H9 (cell line): Measurements from ENCODE around the gene NFASC. TPM values are rescaled to one million over a fixed set of nuclear protein-coding genes. Genes with fewer than 3 reads are reported as not detected.

Experiments
- DNase-seq: peaks from one replicate; pipeline ENCODE4 v3.0.0-alpha.2; 2017
- H2AFZ ChIP-seq: one replicate; pipeline ENCODE4 v1.6.1; 2013; ENCODE audit warnings: mild to moderate bottlenecking, low read length, control low read depth, moderate library complexity
- H2AK5ac ChIP-seq: 2 replicates; pipeline ENCODE4 v1.6.1; 2013; ENCODE audit warnings: low read length, control low read depth, mixed read lengths; ENCODE audit not compliant: insufficient read length
- H2BK120ac ChIP-seq: one replicate; pipeline ENCODE4 v1.6.1; 2013; ENCODE audit warnings: low read depth, mild to moderate bottlenecking, low read length, control low read depth, inconsistent platforms; ENCODE audit not compliant: poor library complexity, severe bottlenecking
- H2BK12ac ChIP-seq: 2 replicates; pipeline ENCODE4 v1.6.1; 2013; ENCODE audit warnings: low read length, control low read depth, mixed read lengths, low read depth; ENCODE audit not compliant: insufficient read length
- H2BK15ac ChIP-seq: 2 replicates; pipeline ENCODE4 v1.6.1; 2013; ENCODE audit warnings: low read depth, low read length, control low read depth
- H2BK20ac ChIP-seq: one replicate; pipeline ENCODE4 v1.6.1; 2013; ENCODE audit warnings: low read depth, mild to moderate bottlenecking, low read length, control low read depth, inconsistent platforms; ENCODE audit not compliant: poor library complexity, severe bottlenecking
- H2BK5ac ChIP-seq: 2 replicates; pipeline ENCODE4 v1.6.1; 2013; ENCODE audit warnings: low read length, control low read depth, mixed read lengths; ENCODE audit not compliant: insufficient read length
- H3K14ac ChIP-seq: 2 replicates; pipeline ENCODE4 v1.6.1; 2013; ENCODE audit warnings: low read length, control low read depth; ENCODE audit not compliant: insufficient read depth
- H3K18ac ChIP-seq: 2 replicates; pipeline ENCODE4 v1.6.1; 2013; ENCODE audit warnings: low read depth, mild to moderate bottlenecking, mixed read lengths, low read length, control low read depth; ENCODE audit not compliant: insufficient read length
- H3K23ac ChIP-seq: 2 replicates; pipeline ENCODE4 v1.6.1; 2013; ENCODE audit warnings: low read length, control low read depth, mixed read lengths, low read depth; ENCODE audit not compliant: insufficient read length
- H3K23me2 ChIP-seq: 2 replicates; pipeline ENCODE4 v1.6.1; 2013; ENCODE audit warnings: low read depth, mild to moderate bottlenecking, mixed read lengths, low read length, control low read depth; ENCODE audit not compliant: insufficient read length, poor library complexity, severe bottlenecking
- H3K27ac ChIP-seq: 2 replicates; pipeline ENCODE4 v1.5.1; 2013; ENCODE audit warnings: low read length, control low read depth, mixed read lengths, low read depth; ENCODE audit not compliant: insufficient read length
- H3K27me3 ChIP-seq: 2 replicates; pipeline ENCODE4 v1.6.1; 2013; ENCODE audit warnings: low read length, control low read depth, inconsistent platforms; ENCODE audit not compliant: insufficient read depth
- H3K4ac ChIP-seq: 2 replicates; pipeline ENCODE4 v1.6.1; 2013; ENCODE audit warnings: low read depth, mild to moderate bottlenecking, control low read depth, inconsistent platforms, low read length, moderate library complexity
- H3K4me1 ChIP-seq: 2 replicates; pipeline ENCODE4 v1.6.1; 2013; ENCODE audit warnings: low read length, control low read depth, inconsistent platforms; ENCODE audit not compliant: insufficient read depth
- H3K4me2 ChIP-seq: 2 replicates; pipeline ENCODE4 v1.6.1; 2013; ENCODE audit warnings: low read length, control low read depth, mixed read lengths; ENCODE audit not compliant: insufficient read length, insufficient read depth
- H3K56ac ChIP-seq: 2 replicates; pipeline ENCODE4 v1.6.1; 2013; ENCODE audit warnings: low read depth, mild to moderate bottlenecking, mixed read lengths, low read length, control low read depth; ENCODE audit not compliant: insufficient read length
- H3K79me1 ChIP-seq: 2 replicates; pipeline ENCODE4 v1.6.1; 2013; ENCODE audit warnings: low read depth, mild to moderate bottlenecking, moderate library complexity, low read length, control low read depth, inconsistent platforms; ENCODE audit not compliant: insufficient read depth, poor library complexity, severe bottlenecking
- H3K79me2 ChIP-seq: 2 replicates; pipeline ENCODE4 v1.6.1; 2013; ENCODE audit warnings: low read length, control low read depth, inconsistent platforms; ENCODE audit not compliant: insufficient read depth
- H3K9ac ChIP-seq: 2 replicates; pipeline ENCODE4 v1.6.1; 2013; ENCODE audit warnings: low read length, control low read depth, mixed read lengths; ENCODE audit not compliant: insufficient read length; ENCODE audit errors: extremely low read depth
- H3K9me3 ChIP-seq: one replicate; pipeline ENCODE4 v1.6.1; 2013; ENCODE audit warnings: low read depth, low read length, inconsistent platforms; ENCODE audit not compliant: control insufficient read depth
- H3T11ph ChIP-seq: one replicate; pipeline ENCODE4 v1.6.1; 2013; ENCODE audit warnings: mild to moderate bottlenecking, low read length, control low read depth, inconsistent platforms
- H4K20me1 ChIP-seq: one replicate; pipeline ENCODE4 v1.6.1; 2013; ENCODE audit not compliant: control insufficient read depth, insufficient read length, insufficient read depth
- H4K5ac ChIP-seq: 2 replicates; pipeline ENCODE4 v1.6.1; 2013; ENCODE audit warnings: low read depth, mild to moderate bottlenecking, mixed read lengths, low read length, control low read depth; ENCODE audit not compliant: insufficient read length
- H4K8ac ChIP-seq: replicated peaks from 2 replicates; pipeline ENCODE4 v1.6.1; 2013; ENCODE audit warnings: low read length, control low read depth, mixed read lengths, low read depth; ENCODE audit not compliant: insufficient read length
- H4K91ac ChIP-seq: 2 replicates; pipeline ENCODE4 v1.6.1; 2013; ENCODE audit warnings: low read depth, mild to moderate bottlenecking, moderate library complexity, mixed read lengths, low read length, control low read depth; ENCODE audit not compliant: insufficient read length
- H3K27ac Mint-ChIP-seq, 3 experiments: 2 replicates in 2 of 3; 3 replicates in 1 of 3; pipeline ENCODE4 v1.8.0; 2020 to 2021; ENCODE audit warnings: mixed read lengths in 3 of 3, mild to moderate bottlenecking in 1 of 3, moderate library complexity in 1 of 3
- H3K27me3 Mint-ChIP-seq: 2 replicates; pipeline ENCODE4 v1.8.0; 2021; ENCODE audit warnings: low read depth, mild to moderate bottlenecking, moderate library complexity, mixed read lengths
- H3K36me3 Mint-ChIP-seq, 3 experiments: 2 replicates in 2 of 3; 3 replicates in 1 of 3; pipeline ENCODE4 v1.8.0; 2020 to 2021; ENCODE audit warnings: low read depth in 3 of 3, mixed read lengths in 3 of 3; ENCODE audit not compliant: insufficient read depth in 1 of 3
- H3K4me1 Mint-ChIP-seq, 2 experiments: 2 replicates each; pipeline ENCODE4 v1.8.0; 2020; ENCODE audit warnings: mixed read lengths in 2 of 2
- H3K4me3 Mint-ChIP-seq, 2 experiments: 2 replicates in 1 of 2; 3 replicates in 1 of 2; pipeline ENCODE4 v1.8.0; 2020 to 2021; ENCODE audit warnings: mild to moderate bottlenecking in 2 of 2, mixed read lengths in 2 of 2, moderate library complexity in 1 of 2
- H3K9me3 Mint-ChIP-seq, 2 experiments: 2 replicates in 1 of 2; 3 replicates in 1 of 2; pipeline ENCODE4 v1.8.0; 2020; ENCODE audit warnings: mild to moderate bottlenecking in 2 of 2, mixed read lengths in 2 of 2, moderate library complexity in 1 of 2
- WGBS: extraction: QIAGEN DNeasy Blood & Tissue Kit; methylation state at CpG from one replicate; pipeline ENCODE4 v1.1.7; 2013; ENCODE audit warnings: missing lambda C conversion rate, low lambda C conversion rate, mixed read lengths; ENCODE audit not compliant: insufficient read length; ENCODE audit errors: extremely low coverage; 5-methylcytosine and 5-hydroxymethylcytosine counted together
- total RNA-seq: library from RNA; stranded (reverse); gene quantifications from 2 replicates; pipeline ENCODE4 v1.2.1, GENCODE V29; 2021
- TF ChIP-seq, protein P1 (sequence below): fragments of 200-600 bp; sonication (generic); conservative IDR thresholded peaks from 3 replicates; pipeline ENCODE4 v1.8.0; 2021; ENCODE audit warnings: antibody characterized with exemption, mild to moderate bottlenecking

Gene NFASC
- total RNA-seq, 1 experiment from 2014 or later, result 5.0 TPM

DNA sequence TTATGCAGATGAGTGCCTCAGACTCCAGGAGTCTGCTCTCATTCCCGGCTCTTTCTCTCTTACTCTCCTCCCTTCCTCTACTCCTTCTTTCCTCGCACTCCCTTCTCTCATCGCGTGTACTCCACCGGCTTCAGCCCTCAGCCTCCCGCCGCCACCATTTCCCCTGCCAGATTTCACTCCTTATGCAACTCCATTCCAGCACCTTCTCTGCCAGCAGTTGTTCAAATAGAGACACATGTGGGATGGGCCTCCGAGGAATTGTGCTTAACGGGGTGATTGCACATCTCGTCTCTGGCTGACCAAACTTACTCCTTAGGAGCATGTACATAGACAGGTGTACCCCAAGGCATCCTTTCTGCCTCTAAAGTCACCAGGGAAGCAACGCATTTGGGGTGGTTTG, 174.5 kb downstream of the NFASC start:
- Histone ChIP-seq H2BK120ac (no peak overlapping the region), H3K9me3 (no peaks in the 10 kb centered on the region), H2AK5ac (no peak overlapping the region), H2BK15ac (no peak overlapping the region), H3K79me2 (no peaks in the 10 kb centered on the region), H3K27ac (no peak overlapping the region), H3K14ac (no peak overlapping the region), H4K20me1 (peaks cover 4% of the 10 kb centered on the region), H3K23ac (no peak overlapping the region), H3K9ac (no peak overlapping the region), H2BK20ac (no peak overlapping the region), H3K56ac (no peak overlapping the region), H2BK12ac (no peak overlapping the region), H4K5ac (no peak overlapping the region), H4K91ac (no peak overlapping the region), H3K4ac (no peak overlapping the region), H4K8ac (no peak overlapping the region), H3K4me1 (peaks cover 12% of the 10 kb centered on the region; the same call in 1 of the 2 replicates), H3K79me1 (no peaks in the 10 kb centered on the region), H3K23me2 (no peaks in the 10 kb centered on the region), H3K4me2 (no peak overlapping the region), H3K18ac (no peak overlapping the region), H3K27me3 (no peaks in the 10 kb centered on the region; the same call in 1 of the 2 replicates), H2AFZ (no peak overlapping the region), H3T11ph (no peak overlapping the region), H2BK5ac (no peak overlapping the region)
- WGBS, result no CpG with 5 or more reads among the region's 11 CpGs
- Mint-ChIP-seq H3K27me3 (peaks cover 73% of the 10 kb centered on the region), H3K9me3 (no peaks in the 10 kb centered on the region; a peak in 1 of 5 replicates), H3K27ac (no peak overlapping the region), H3K4me1 (peaks cover 35 to 46% of the 10 kb centered on the region in 2 experiments), H3K36me3 (no peaks in the 10 kb centered on the region), H3K4me3 (0 out of 5 replicates have a peak overlapping the region, but pooled peaks of 1 of the 2 experiments have one; percentile 48)
- no peak for DNase-seq
- TF ChIP-seq, protein P1, sequence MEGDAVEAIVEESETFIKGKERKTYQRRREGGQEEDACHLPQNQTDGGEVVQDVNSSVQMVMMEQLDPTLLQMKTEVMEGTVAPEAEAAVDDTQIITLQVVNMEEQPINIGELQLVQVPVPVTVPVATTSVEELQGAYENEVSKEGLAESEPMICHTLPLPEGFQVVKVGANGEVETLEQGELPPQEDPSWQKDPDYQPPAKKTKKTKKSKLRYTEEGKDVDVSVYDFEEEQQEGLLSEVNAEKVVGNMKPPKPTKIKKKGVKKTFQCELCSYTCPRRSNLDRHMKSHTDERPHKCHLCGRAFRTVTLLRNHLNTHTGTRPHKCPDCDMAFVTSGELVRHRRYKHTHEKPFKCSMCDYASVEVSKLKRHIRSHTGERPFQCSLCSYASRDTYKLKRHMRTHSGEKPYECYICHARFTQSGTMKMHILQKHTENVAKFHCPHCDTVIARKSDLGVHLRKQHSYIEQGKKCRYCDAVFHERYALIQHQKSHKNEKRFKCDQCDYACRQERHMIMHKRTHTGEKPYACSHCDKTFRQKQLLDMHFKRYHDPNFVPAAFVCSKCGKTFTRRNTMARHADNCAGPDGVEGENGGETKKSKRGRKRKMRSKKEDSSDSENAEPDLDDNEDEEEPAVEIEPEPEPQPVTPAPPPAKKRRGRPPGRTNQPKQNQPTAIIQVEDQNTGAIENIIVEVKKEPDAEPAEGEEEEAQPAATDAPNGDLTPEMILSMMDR, result no peak
